ENCODE measurements around the gene CXCL9. TPM values are rescaled to one million over a fixed set of nuclear protein-coding genes. Genes with fewer than 3 reads are reported as not detected.
"Not testable (repeated sequence)": the region's sequence is repeated elsewhere in the genome, so short reads cannot be mapped to it uniquely, and the experiment has no call there.

CXCL9 gene
- total RNA-seq, 1 donor from 2014 or later = not detected

DNA sequence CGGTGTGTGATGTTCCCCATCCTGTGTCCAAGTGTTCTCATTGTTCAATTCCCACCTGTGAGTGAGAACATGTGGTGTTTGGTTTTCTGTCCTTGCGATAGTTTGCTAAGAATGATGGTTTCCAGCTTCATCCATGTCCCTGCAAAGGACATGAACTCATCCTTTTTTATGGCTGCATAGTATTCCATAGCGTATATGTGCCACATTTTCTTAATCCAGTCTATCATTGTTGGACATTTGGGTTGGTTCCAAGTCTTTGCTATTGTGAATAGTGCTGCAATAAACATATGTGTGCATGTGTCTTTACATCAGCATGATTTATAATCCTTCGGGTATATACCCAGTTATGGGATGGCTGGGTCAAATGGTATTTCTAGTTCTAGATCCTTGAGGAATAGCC, 45.2 kb downstream of the CXCL9 start:
- not testable (repeated sequence) for DNase-seq (ENCODE audit: extremely low read depth, low read depth, low spot score)

DNA sequence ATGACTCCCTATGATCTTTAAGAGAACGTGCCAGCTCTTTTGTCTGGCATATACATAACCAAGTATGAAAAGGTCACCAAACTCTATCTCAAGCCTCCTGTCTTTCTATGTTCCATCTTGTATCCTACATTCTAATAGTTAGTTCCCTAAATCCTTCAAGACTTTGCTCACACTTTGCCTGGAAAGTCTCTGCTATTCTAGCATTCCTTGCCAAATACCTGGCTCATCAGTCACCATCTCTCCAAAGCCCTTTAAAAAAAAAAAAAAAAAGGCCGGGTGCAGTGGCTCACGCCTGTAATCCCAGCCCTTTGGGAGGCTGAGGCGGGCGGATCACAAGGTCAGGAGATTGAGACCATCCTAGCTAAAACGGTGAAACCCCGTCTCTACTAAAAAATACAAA, 48.8 kb downstream of the CXCL9 start:
- DNase-seq (ENCODE audit: extremely low read depth, low read depth, low spot score) = not testable (repeated sequence)

DNA sequence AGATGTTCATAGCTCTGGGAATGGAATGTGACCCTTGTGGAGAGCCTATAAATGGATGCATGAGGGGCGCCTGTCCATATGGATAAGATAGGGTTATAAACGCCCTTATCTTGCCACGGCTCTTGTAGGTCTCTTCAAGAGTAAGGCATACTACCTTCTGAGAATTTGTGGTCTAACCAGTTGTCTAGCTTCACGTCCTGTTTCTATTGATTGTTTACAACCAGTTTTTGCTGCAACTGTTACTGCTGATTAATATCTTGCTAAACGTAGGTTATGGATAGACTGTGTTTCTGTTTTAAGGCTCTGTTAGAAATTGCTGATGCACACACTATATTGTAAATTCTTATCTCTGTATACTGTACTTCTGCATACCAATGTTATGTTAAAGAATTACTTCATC, 52.5 kb downstream of the CXCL9 start:
- DNase-seq (ENCODE audit: extremely low read depth, low read depth, low spot score) = not testable (repeated sequence)

DNA sequence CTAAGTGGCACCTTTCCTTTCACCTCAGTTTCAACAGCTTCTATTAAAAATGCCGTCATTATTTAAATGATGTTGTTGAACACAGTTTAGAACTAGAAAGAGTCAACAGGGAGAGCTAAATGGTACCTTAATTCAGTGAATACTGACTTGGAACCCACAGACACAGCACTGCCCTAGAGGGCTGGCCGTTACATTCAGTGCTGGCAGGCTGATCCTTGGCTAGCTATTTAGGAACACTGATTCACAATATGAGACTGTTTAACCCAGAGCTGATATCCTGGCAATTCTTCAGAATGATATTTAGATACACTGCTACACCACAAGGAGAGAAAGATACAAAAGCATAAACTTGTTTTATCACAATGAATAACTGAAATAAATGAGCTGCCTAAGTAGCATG, 53.8 kb downstream of the CXCL9 start:
- DNase-seq (ENCODE audit: extremely low read depth, low read depth, low spot score) = no peak

Other genes starting within 250 kb of the CXCL9 start
- not detected in 2 replicates for gene PPEF2, start 105.1 kb downstream of the CXCL9 start, total RNA-seq
- gene NAAA, start 66.5 kb downstream of the CXCL9 start, total RNA-seq = 43.1 and 98.4 TPM in 2 replicates
- 36.9 and 43.7 TPM in 2 replicates for gene SDAD1, start 16.6 kb downstream of the CXCL9 start, total RNA-seq
- 2.7 and 12.7 TPM in 2 replicates for gene CXCL10, start 16.0 kb upstream of the CXCL9 start, total RNA-seq
- 1.0 and 6.4 TPM in 2 replicates for gene CXCL11, start 28.6 kb upstream of the CXCL9 start, total RNA-seq
- 1.2 and 1.4 TPM in 2 replicates for gene ART3, start 67.2 kb upstream of the CXCL9 start, total RNA-seq
- gene NUP54, start 140.9 kb upstream of the CXCL9 start, total RNA-seq = 24.8 and 28.5 TPM in 2 replicates
- gene SCARB2, start 206.3 kb upstream of the CXCL9 start, total RNA-seq = 154 and 216 TPM in 2 replicates
- gene FAM47E, start 244.2 kb upstream of the CXCL9 start, total RNA-seq = 0.44 TPM in 1 of 2 replicates, not detected in the other